K562 (cell line): ENCODE data around the gene ZMYM4. TPM values are rescaled to one million over a fixed set of nuclear protein-coding genes. Genes with fewer than 3 reads are reported as not detected.

Source experiments
- ATAC-seq: fragments of 200-7000 bp; cut with Tn5 transposase; 3 replicates; pipeline ENCODE4 v1.9.1; 2020; ENCODE audit warnings: moderate library complexity
- BruUV-seq: library from RNA; stranded (reverse); fragments of 400-500 nt; replicated peaks from 2 replicates; lab custom pipeline; 2021; lab: Mats Ljungman, UMichigan
- CTCF ChIA-PET: fragments of 300-600 bp; formaldehyde crosslinking; extraction: SDS; loops from one replicate; lab custom pipeline; 2021; ENCODE audit warnings: low intra/inter-chr PET ratio; lab: Yijun Ruan, JAX
- POLR2A ChIA-PET: fragments of 300-600, 350-650 bp; sonication (Branson Sonifier 250); formaldehyde crosslinking; extraction: SDS; loops from one replicate; lab custom pipeline; 2021; ENCODE audit warnings: antibody characterized with exemption, inconsistent platforms; lab: Yijun Ruan, JAX
- DNase-seq, 4 experiments: peaks; one replicate each; pipeline versions ENCODE4 v3.0.0 to v3.0.0-alpha.2; 2011 to 2018; ENCODE audit warnings: low spot score in 3 of 4, mixed read lengths in 3 of 4; ENCODE audit errors: extremely low read depth in 1 of 4
- FAIRE-seq: peaks from 2 replicates; lab custom pipeline; 2011; peaks lifted over from hg19 to GRCh38; lab: Jason Lieb, UNC
- H2AFZ ChIP-seq: 2 replicates; pipeline ENCODE4 v1.6.0; 2011; ENCODE audit warnings: low read depth, low read length, control low read depth, inconsistent platforms
- H3K27ac ChIP-seq: fragments of 200-600 bp; 3 replicates; pipeline ENCODE4 v1.8.0; 2011; ENCODE audit warnings: low read depth, mild to moderate bottlenecking, control low read depth, inconsistent platforms, low read length, moderate library complexity, mixed read lengths; ENCODE audit errors: extremely low read depth
- H3K27me3 ChIP-seq, 2 experiments: fragments of 300-600 bp in 1 of 2; 2 replicates in 1 of 2; 3 replicates in 1 of 2; pipeline versions ENCODE4 v1.6.0 to v1.8.0; 2011; ENCODE audit warnings: inconsistent platforms in 2 of 2, low read length in 2 of 2, mild to moderate bottlenecking in 1 of 2, mixed read lengths in 1 of 2, moderate library complexity in 1 of 2; ENCODE audit not compliant: control insufficient read depth in 2 of 2, insufficient read depth in 2 of 2
- H3K36me3 ChIP-seq: fragments of 300-600 bp; 3 replicates; pipeline ENCODE4 v1.8.0; 2011; ENCODE audit warnings: mild to moderate bottlenecking, low read length, inconsistent platforms; ENCODE audit not compliant: control insufficient read depth, insufficient read depth
- H3K4me1 ChIP-seq, 2 experiments: fragments of 200-600 bp in 1 of 2; replicated peaks in 1 of 2; 2 replicates in 1 of 2; 3 replicates in 1 of 2; pipeline versions ENCODE4 v1.5.1 to v1.8.0; 2011; ENCODE audit warnings: inconsistent platforms in 2 of 2, low read length in 2 of 2, mild to moderate bottlenecking in 1 of 2, mixed read lengths in 1 of 2, moderate library complexity in 1 of 2; ENCODE audit not compliant: control insufficient read depth in 2 of 2, insufficient read depth in 2 of 2
- H3K4me2 ChIP-seq: 2 replicates; pipeline ENCODE4 v1.6.1; 2011; ENCODE audit warnings: low read length, control low read depth, inconsistent platforms, mixed read lengths; ENCODE audit not compliant: insufficient read depth
- H3K4me3 ChIP-seq: fragments of 200-600 bp; sonication (generic), shearing (Covaris generic); 2 replicates; pipeline ENCODE4 v1.5.1; 2016; ENCODE audit warnings: control low read depth, inconsistent platforms
- H3K79me2 ChIP-seq: fragments of 200-600 bp; 3 replicates; pipeline ENCODE4 v1.8.0; 2011; ENCODE audit warnings: low read length, inconsistent platforms; ENCODE audit not compliant: control insufficient read depth, insufficient read depth
- H3K9ac ChIP-seq, 2 experiments: 2 replicates each; pipeline versions ENCODE4 v1.6.0 to v1.6.1; 2011; ENCODE audit warnings: low read depth in 2 of 2, low read length in 2 of 2, control low read depth in 1 of 2, inconsistent platforms in 1 of 2, mild to moderate bottlenecking in 1 of 2, mixed read lengths in 1 of 2; ENCODE audit not compliant: insufficient read depth in 1 of 2
- H3K9me1 ChIP-seq: one replicate; pipeline ENCODE4 v1.6.0; 2011; ENCODE audit warnings: inconsistent platforms, mild to moderate bottlenecking, low read length, moderate library complexity; ENCODE audit not compliant: control insufficient read depth, insufficient read depth
- H3K9me3 ChIP-seq: replicated peaks from 2 replicates; pipeline ENCODE4 v1.5.1; 2011; ENCODE audit warnings: low read depth, low read length, inconsistent platforms; ENCODE audit not compliant: control insufficient read depth, insufficient read depth
- H4K20me1 ChIP-seq: replicated peaks from 2 replicates; pipeline ENCODE4 v1.6.1; 2011; ENCODE audit warnings: low read length, inconsistent platforms, mixed read lengths; ENCODE audit not compliant: control insufficient read depth, insufficient read depth
- C11orf30 ChIP-seq: fragments of 450-650 bp; IDR thresholded peaks from 2 replicates; pipeline ENCODE4 v1.6.1; 2016; ENCODE audit warnings: low read depth, mild to moderate bottlenecking
- CBFA2T3 ChIP-seq: fragments of 450-650 bp; IDR thresholded peaks from 2 replicates; pipeline ENCODE4 v1.6.1; 2017
- DPF2 ChIP-seq: fragments of 450-650 bp; IDR thresholded peaks from 2 replicates; pipeline ENCODE4 v1.6.1; 2016
- KDM1A ChIP-seq, 2 experiments: fragments of 450-650 bp; IDR thresholded peaks; 2 replicates each; pipeline ENCODE4 v1.6.1; 2016; ENCODE audit warnings: mild to moderate bottlenecking in 2 of 2
- MAFG ChIP-seq: fragments of 450-650 bp; conservative IDR thresholded peaks from 2 replicates; pipeline ENCODE4 v1.6.1; 2016; ENCODE audit warnings: missing genetic modification characterization, missing compliant biosample characterization
- NFE2 ChIP-seq: IDR thresholded peaks from 2 replicates; pipeline ENCODE4 v1.6.1; 2014; ENCODE audit warnings: antibody characterized with exemption, low read depth
- PYGO2 ChIP-seq: fragments of 450-650 bp; IDR thresholded peaks from 2 replicates; pipeline ENCODE4 v1.6.1; 2016; ENCODE audit warnings: mild to moderate bottlenecking, missing genetic modification characterization, moderate library complexity, missing compliant biosample characterization
- ZNF316 ChIP-seq: fragments of 450-650 bp; IDR thresholded peaks from 2 replicates; pipeline ENCODE4 v1.6.1; 2016
- ZNF384 ChIP-seq: IDR thresholded peaks from 2 replicates; pipeline ENCODE4 v1.6.1; 2012; ENCODE audit warnings: low read depth, low read length, improper control_type of control experiment
- WGBS: fragments of 100-300 bp; shearing (Covaris generic); methylation state at CpG from one replicate; pipeline ENCODE4 v1.1.6; 2016; ENCODE audit warnings: low coverage, mixed read lengths; ENCODE audit not compliant: insufficient coverage; ENCODE audit errors: missing lambda C conversion rate; 5-methylcytosine and 5-hydroxymethylcytosine counted together
- in situ Hi-C: fragments of 300-500 bp; cut with MboI; formaldehyde crosslinking; loops from 4 replicates; pipeline ENCODE4 v1.15.0; 2018; ENCODE audit warnings: inconsistent platforms, mixed read lengths
- intact Hi-C: fragments of 100-400 bp; cut with micrococcal nuclease; formaldehyde crosslinking; loops from 2 replicates; pipeline ENCODE4 v1.14.2; 2022
- polyA plus RNA-seq, 8 experiments: library from polyadenylated mRNA; depleted of rRNA in 4 of 8; stranded (reverse) in 5 of 8; unstranded in 3 of 8; fragments of >200 nt; fragmentation: Nextera tagmentation in 2 of 8; fragmentation: Illumina TruSeq in 1 of 8; extraction: Ambion mirVana in 2 of 8; extraction: Trizol in 1 of 8; gene quantifications; 2 replicates each; pipeline versions ENCODE4 v1.2.1 to v1.2.3, GENCODE V29; 2011 to 2014; ENCODE audit warnings: inconsistent platforms in 1 of 8, missing spikeins in 1 of 8
- total RNA-seq, 7 experiments: library from RNA; depleted of rRNA in 6 of 7; stranded (reverse); fragments of >200 nt in 6 of 7; fragmentation: Illumina TruSeq in 2 of 7; extraction: Trizol in 2 of 7; gene quantifications; 2 replicates each; pipeline versions ENCODE4 v1.2.1 to v1.2.3, GENCODE V29; 2011 to 2021; ENCODE audit warnings: low replicate concordance in 1 of 7
- TF ChIP-seq, protein P1 (sequence below), 2 experiments: fragments of 450-650 bp in 1 of 2; sonication (generic) in 1 of 2; formaldehyde crosslinking; conservative IDR thresholded peaks; 2 replicates each; pipeline versions ENCODE4 v1.4.0 to v1.8.1; 2020 to 2022; ENCODE audit warnings: mild to moderate bottlenecking in 1 of 2, missing genetic modification reagents in 1 of 2

Gene ZMYM4
- total and polyA plus RNA-seq, 9 of the 15 experiments (the other 6 are each of a cell fraction or from before 2014, with no cell fraction given): 15.2 to 77.2 (median 63.3) TPM

- Histone ChIP-seq H3K36me3 (no peaks in the 10 kb centered on the region), H4K20me1 (no peaks in the 10 kb centered on the region), H3K79me2 (peaks cover 15% of the 10 kb centered on the region), H3K27me3 (no peaks in the 10 kb centered on the region), H3K4me2 (no peak overlapping the region), H2AFZ (peak overlapping the region; percentile 38; the same call in 1 of the 2 replicates), H3K4me1 (peaks cover 3 to 34% of the 10 kb centered on the region in 2 experiments; a peak in 3 of 5 replicates), H3K9ac (no peak overlapping the region; a peak in 1 of 4 replicates), H3K9me3 (no peaks in the 10 kb centered on the region), H3K9me1 (no peaks in the 10 kb centered on the region), H3K27ac (no peak overlapping the region), H3K4me3 (no peak overlapping the region)
- BruUV-seq: no TSS peak
- ChIA-PET POLR2A (interaction anchor here (1.1 to 1.3 kb wide), 2 partner anchors 11 to 20 kb away, joined by 5 read pairs; no protein-coding TSS in a partner anchor), CTCF (no interaction called here)
- ATAC-seq (no peak), FAIRE-seq (peak; percentile 46), DNase-seq (no peak)
- in situ Hi-C loops: no loop called here
- TF ChIP-seq PYGO2 (tag) (no peak), C11orf30 (peak; percentile 71; the same call in 1 of the 2 replicates), ZNF384 (peak; percentile 75), CBFA2T3 (peak; percentile 31), NFE2 (peak; percentile 60), ZNF316 (peak; percentile 65; the same call in 1 of the 2 replicates), MAFG (tag) (peak; percentile 63), KDM1A (IDR thresholded peaks at IDR 0.05) (peak in 1 of 2 experiments; percentile 52; a peak in 1 of 4 replicates), DPF2 (0 out of 2 replicates have a peak, but pooled peaks have one; percentile 23)
- TF ChIP-seq, protein P1, sequence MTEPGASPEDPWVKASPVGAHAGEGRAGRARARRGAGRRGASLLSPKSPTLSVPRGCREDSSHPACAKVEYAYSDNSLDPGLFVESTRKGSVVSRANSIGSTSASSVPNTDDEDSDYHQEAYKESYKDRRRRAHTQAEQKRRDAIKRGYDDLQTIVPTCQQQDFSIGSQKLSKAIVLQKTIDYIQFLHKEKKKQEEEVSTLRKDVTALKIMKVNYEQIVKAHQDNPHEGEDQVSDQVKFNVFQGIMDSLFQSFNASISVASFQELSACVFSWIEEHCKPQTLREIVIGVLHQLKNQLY (CRISPR knock-in tag; conservative IDR thresholded peaks at IDR 0.05): no peak
- 36% methylated on average over 4 of the region's 5 CpGs for WGBS
- intact Hi-C loops: no loop called here
Measured at GRCh38 chr1:35264035-35264434, 4.5 kb upstream of the ZMYM4 start.
